Fibroblast of mammary gland (primary cell): Measurements from ENCODE around the gene SPTB.

Experiments
- DNase-seq: peaks from one replicate; pipeline ENCODE4 v3.0.0-alpha.2; 2010; ENCODE audit warnings: low read depth
- H3K4me3 ChIP-seq: 2 replicates; pipeline ENCODE4 v1.5.1; 2011; ENCODE audit warnings: low read depth, mild to moderate bottlenecking, low read length, moderate library complexity; ENCODE audit not compliant: control insufficient read depth
- TF ChIP-seq, protein P1 (sequence below): conservative IDR thresholded peaks from 2 replicates; pipeline ENCODE4 v1.5.1; 2011; ENCODE audit warnings: low read depth, low read length, inconsistent platforms; ENCODE audit not compliant: control insufficient read depth, insufficient read depth

Gene SPTB

DNA sequence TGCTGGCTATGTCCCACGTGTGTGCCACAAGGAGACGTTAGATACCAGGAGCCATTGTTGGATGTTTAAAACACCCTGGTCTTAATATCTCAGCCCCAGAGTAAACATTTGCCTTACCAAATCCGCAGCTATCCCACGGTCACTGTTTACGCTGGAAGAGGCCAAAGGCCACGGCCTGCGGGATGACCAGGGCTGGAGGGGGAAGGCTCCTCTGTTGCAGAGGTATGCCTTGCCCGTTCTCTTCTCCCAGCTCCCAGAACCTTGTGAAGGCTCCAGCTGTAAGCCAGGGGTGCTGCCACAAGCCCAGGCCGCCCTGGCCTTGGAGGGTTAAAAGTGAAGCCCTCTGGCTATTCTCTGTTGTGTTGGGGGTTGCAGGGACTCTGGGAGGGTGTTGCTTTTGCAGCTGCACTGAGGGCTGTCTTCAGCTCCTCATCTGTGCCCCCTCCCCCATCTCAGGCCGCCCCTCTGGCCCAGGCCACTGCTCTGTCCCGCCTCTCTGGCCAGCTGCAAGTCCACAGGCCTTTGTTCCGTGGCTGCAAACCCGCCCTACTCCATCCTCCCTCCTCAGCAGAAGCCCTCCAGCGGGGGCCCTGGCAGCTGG, 173.0 kb downstream of the SPTB start:
- DNase-seq: no peak
- TF ChIP-seq, protein P1, sequence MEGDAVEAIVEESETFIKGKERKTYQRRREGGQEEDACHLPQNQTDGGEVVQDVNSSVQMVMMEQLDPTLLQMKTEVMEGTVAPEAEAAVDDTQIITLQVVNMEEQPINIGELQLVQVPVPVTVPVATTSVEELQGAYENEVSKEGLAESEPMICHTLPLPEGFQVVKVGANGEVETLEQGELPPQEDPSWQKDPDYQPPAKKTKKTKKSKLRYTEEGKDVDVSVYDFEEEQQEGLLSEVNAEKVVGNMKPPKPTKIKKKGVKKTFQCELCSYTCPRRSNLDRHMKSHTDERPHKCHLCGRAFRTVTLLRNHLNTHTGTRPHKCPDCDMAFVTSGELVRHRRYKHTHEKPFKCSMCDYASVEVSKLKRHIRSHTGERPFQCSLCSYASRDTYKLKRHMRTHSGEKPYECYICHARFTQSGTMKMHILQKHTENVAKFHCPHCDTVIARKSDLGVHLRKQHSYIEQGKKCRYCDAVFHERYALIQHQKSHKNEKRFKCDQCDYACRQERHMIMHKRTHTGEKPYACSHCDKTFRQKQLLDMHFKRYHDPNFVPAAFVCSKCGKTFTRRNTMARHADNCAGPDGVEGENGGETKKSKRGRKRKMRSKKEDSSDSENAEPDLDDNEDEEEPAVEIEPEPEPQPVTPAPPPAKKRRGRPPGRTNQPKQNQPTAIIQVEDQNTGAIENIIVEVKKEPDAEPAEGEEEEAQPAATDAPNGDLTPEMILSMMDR: no peak
- no peak overlapping the region for H3K4me3 ChIP-seq

DNA sequence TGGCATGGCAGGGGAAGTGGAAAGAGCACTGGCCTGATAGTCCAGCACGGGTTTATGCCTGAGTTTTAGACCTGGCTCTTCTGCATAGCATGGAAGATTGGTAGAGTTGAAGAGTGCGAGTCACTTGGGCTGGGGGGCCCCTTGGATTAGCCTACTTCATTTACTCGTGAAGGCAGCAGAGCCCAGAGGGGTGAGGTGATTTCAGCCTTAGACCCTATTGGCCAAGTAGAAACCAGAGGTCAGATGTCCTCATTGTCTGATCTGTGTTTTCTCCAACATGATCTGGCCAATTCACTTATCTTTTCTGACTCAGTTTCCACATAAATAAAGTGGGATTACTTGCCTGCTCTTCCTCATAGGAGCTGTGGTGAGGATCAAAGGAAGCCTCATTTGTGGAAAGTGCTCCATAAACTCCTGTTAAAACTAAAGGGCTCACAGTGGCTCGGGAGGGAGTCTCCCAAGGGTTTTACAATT, 173.6 kb downstream of the SPTB start:
- no peak for DNase-seq
- TF ChIP-seq, protein P1: no peak
- no peak overlapping the region for H3K4me3 ChIP-seq

GRCh38 chr14:64705381-64706118, 174.2 kb downstream of the SPTB start:
- TF ChIP-seq, protein P1: no peak
- DNase-seq: no peak
- H3K4me3 ChIP-seq: peak overlapping the region; percentile 60

- DNase-seq: no peak
- TF ChIP-seq, protein P1: no peak
- peak overlapping the region; percentile 60 for H3K4me3 ChIP-seq
Measured at GRCh38 chr14:64704743-64705380, 174.8 kb downstream of the SPTB start.

DNA sequence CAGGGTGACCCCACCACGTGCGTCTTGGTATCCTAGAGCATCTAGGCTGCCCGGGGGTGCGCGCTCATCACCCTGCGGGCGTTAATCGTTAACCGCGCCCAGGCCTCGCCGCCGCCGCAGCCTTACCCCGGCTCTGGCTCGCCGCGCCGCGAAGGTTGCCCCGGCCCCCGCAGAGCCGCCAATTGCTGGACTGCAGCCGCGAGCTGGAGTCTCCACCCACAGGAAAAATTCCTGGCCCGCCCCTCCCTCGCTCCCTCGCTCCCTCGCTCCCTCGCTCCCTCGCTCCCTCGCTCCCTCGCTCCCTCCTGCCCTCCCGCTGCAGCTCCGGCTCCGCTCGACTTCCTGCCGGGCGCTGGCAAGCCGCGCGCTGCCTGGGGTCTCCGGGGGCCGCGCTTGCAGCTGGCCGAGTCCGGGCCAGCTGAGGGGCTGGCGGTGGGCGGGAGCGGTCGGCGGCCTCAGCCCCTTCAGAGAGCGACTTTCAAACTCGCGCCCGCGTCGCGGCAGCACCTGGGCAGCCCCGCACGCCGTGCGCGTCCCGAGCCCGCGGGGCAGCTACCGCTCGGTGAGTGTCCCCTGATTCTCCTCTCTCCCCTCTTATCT, 175.5 kb downstream of the SPTB start, which contains the start of gene PLEKHG3:
Gene PLEKHG3 (plus strand): TSS at position 282 of the 600 bp plus-strand sequence. CDS start 23,208 bp downstream, outside the sequence.
- peak; percentile 56 for DNase-seq
- H3K4me3 ChIP-seq: peak within 1 kb of the TSS; percentile 60
- TF ChIP-seq, protein P1: no peak

GRCh38 chr14:64703395-64704142, 176.1 kb downstream of the SPTB start:
- H3K4me3 ChIP-seq: peak overlapping the region; percentile 30
- no peak for DNase-seq
- TF ChIP-seq, protein P1: no peak
